ENCODE results near the gene DNMBP. TPM values are rescaled to one million over a fixed set of nuclear protein-coding genes. Genes with fewer than 3 reads are reported as not detected.

Gene DNMBP
- total and polyA plus RNA-seq, 8 donors, result 14.8 to 43.9 (median 37.2) TPM

DNA sequence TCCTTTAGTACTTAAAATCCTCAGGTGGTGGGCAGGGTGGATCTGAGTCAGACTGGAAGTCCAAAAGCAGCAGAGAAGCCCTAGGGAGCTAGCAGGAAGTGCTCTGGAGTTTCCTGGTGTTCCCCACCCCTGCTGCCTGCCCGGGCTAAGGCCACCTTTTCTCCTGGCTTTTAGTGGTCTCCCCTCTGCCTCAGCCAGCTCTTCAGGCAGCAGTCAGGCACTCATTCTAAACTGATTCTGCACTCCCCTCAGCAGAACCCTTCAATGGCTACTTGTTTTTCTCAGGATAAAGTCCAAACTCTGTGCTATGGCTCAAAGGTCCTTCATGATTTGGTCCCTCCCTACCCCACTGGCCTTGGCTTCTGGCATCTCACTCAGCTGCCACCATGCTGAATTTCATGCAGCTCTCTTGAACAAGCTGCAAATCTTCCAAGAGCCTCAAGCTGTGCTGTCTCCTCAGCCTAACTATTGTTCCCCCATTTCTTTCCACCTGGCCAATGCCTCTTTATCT, 28.9 kb upstream of the DNMBP start:
- no peak overlapping the region for H3K27ac ChIP-seq
- TF ChIP-seq, protein P1, sequence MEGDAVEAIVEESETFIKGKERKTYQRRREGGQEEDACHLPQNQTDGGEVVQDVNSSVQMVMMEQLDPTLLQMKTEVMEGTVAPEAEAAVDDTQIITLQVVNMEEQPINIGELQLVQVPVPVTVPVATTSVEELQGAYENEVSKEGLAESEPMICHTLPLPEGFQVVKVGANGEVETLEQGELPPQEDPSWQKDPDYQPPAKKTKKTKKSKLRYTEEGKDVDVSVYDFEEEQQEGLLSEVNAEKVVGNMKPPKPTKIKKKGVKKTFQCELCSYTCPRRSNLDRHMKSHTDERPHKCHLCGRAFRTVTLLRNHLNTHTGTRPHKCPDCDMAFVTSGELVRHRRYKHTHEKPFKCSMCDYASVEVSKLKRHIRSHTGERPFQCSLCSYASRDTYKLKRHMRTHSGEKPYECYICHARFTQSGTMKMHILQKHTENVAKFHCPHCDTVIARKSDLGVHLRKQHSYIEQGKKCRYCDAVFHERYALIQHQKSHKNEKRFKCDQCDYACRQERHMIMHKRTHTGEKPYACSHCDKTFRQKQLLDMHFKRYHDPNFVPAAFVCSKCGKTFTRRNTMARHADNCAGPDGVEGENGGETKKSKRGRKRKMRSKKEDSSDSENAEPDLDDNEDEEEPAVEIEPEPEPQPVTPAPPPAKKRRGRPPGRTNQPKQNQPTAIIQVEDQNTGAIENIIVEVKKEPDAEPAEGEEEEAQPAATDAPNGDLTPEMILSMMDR (IDR thresholded peaks at IDR 0.05), result no peak
- no peak for DNase-seq
- no peaks in the 10 kb centered on the region for H3K9me3 ChIP-seq
- intact Hi-C loops (cut with DNase I), result no loop called here
- no peaks in the 10 kb centered on the region for H3K27me3 ChIP-seq
- H3K36me3 ChIP-seq, result no peaks in the 10 kb centered on the region
- H3K4me3 ChIP-seq, result no peak overlapping the region
- ATAC-seq, result no peak
- no peaks in the 10 kb centered on the region for H3K4me1 ChIP-seq

DNA sequence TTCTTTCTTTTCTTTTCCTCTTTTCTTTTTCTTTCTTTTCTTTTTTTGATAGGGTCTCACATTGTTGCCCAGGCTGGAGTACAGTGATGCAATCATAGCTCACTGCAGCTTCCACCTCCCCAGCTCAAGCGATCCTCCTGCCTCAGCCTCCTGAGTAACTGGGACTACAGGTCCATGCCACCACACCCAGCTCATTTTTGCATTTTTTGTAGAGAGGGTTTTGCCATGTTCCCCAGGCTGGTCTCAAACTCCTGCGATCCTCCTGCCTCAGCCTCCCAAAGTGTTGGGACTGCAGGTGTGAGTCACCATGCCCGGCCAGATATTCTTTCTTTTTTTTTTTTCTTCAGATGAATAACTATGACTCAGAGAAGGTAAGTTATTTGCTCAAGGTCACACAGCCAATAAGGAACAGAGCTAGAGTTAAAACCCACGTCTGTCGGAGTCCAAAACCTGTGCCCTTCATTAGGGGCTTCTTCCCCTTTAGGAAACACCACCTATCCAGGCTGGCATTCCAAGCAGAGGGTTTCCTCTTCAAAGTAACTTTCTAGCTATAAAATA, 28.1 kb upstream of the DNMBP start:
- Histone ChIP-seq H3K27me3 (no peaks in the 10 kb centered on the region), H3K36me3 (no peaks in the 10 kb centered on the region), H3K4me1 (no peaks in the 10 kb centered on the region), H3K4me3 (no peak overlapping the region), H3K27ac (no peak overlapping the region), H3K9me3 (no peaks in the 10 kb centered on the region)
- no peak for ATAC-seq
- intact Hi-C loops (cut with DNase I), result no loop called here
- DNase-seq, result no peak
- TF ChIP-seq, protein P1 (IDR thresholded peaks at IDR 0.05), result no peak

DNA sequence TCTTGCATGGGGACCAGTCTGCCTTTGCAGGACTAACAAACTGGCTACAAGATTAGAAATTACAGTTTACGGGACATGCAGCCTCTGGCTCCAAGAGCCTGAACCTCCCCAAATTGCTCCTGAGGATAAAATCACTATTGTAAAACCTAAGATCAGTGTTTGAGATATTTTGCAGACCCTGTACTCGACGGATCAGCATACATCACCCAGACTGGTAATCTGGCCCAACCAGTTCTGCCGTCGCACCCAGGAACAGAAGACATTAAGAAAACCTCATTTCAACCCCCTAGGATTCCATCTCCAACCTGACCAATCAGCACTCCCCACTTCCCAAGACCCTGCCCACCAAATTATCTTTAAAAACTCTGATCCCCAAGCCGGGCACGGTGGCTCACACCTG, 27.1 kb upstream of the DNMBP start:
- no peaks in the 10 kb centered on the region for H3K27me3 ChIP-seq
- no peak overlapping the region for H3K27ac ChIP-seq
- DNase-seq (no peak), ATAC-seq (no peak)
- no peak overlapping the region for H3K4me3 ChIP-seq
- no peaks in the 10 kb centered on the region for H3K4me1 ChIP-seq
- H3K9me3 ChIP-seq, result no peaks in the 10 kb centered on the region
- intact Hi-C loops (cut with DNase I), result no loop called here
- H3K36me3 ChIP-seq, result no peaks in the 10 kb centered on the region
- TF ChIP-seq, protein P1 (IDR thresholded peaks at IDR 0.05), result no peak

DNA sequence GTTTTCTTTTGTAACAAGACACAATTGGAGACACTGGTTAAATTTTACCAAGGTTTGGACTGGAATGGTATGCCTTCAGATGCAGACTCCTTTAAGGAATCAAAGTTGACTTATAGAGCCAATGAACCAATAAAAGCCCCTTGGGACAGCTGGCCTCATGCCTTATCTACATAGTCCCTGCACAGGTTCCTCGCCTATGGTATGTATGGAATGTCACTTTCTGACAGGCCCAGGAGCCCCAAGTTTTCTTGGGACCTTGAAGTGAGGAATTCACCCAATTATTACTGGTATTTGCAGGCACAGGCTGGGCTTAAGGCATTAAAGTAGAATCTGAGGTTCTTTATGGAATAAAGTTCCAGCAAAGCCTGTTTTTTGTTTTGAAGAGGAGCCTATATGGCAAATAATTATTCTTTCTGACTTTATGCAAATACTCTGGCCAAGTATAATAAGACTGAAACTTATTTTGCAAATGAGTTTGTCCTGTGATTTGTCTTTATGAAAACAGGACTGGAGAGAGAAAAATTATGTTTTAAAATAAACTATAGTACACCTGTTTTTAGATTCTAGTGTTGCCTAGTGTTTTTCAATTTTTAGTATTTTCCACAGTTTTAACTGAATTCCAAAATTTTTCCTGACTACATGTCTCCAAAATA, 24.1 kb upstream of the DNMBP start:
- intact Hi-C loops (cut with DNase I), result no loop called here
- Histone ChIP-seq H3K9me3 (no peaks in the 10 kb centered on the region), H3K27ac (no peak overlapping the region), H3K27me3 (no peaks in the 10 kb centered on the region), H3K36me3 (no peaks in the 10 kb centered on the region), H3K4me3 (no peak overlapping the region), H3K4me1 (no peaks in the 10 kb centered on the region)
- no peak for DNase-seq
- no peak for ATAC-seq
- TF ChIP-seq, protein P1 (IDR thresholded peaks at IDR 0.05), result no peak

DNA sequence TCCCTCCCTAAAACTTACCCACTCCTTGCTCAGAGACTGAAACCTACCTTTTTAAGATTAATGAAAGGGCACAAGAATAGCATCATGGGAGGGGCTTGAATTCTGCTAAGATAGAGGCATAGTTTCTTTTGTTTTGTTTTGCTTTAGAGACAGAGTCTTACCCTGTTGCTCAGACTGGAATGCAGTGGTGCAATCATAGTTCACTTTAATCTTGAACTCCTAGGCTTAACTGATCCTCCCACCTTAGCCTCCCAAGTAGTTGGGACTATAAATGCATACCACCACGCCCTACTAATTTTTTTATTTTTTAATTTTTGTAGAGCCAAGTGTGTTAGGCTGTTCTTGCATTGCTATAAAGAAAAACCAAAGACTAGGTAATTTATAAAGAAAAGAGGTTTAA, 17.7 kb upstream of the DNMBP start:
- ATAC-seq (no peak), DNase-seq (no peak)
- Histone ChIP-seq H3K4me1 (no peaks in the 10 kb centered on the region), H3K27me3 (no peaks in the 10 kb centered on the region), H3K27ac (no peak overlapping the region), H3K4me3 (no peak overlapping the region), H3K36me3 (no peaks in the 10 kb centered on the region), H3K9me3 (peaks cover 0 to 18% of the 10 kb centered on the region in 2 donors)
- TF ChIP-seq, protein P1 (IDR thresholded peaks at IDR 0.05), result no peak
- intact Hi-C loops (cut with DNase I), result no loop called here
